Measurements from ENCODE around the gene MTMR6.

Gene MTMR6

GRCh38 chr13:25280396-25280795 lies 6.9 kb downstream of the MTMR6 start:
- DNase-seq (ENCODE audit: low spot score): no peak

- no peak for DNase-seq (ENCODE audit: low spot score)
These were observed 10.5 kb downstream of the MTMR6 start for GRCh38 chr13:25276748-25277147.

GRCh38 chr13:25268561-25268960 lies 18.7 kb downstream of the MTMR6 start:
- DNase-seq (ENCODE audit: low spot score): no peak

GRCh38 chr13:25267715-25268114 lies 19.6 kb downstream of the MTMR6 start:
- no peak for DNase-seq (ENCODE audit: low spot score)

- no peak for DNase-seq (ENCODE audit: low spot score)
These were observed 20.6 kb downstream of the MTMR6 start for GRCh38 chr13:25266706-25267105.

- no peak for DNase-seq (ENCODE audit: low spot score)
These were observed 25.0 kb downstream of the MTMR6 start for GRCh38 chr13:25262261-25262660.

GRCh38 chr13:25253702-25254101 lies 33.6 kb downstream of the MTMR6 start:
- DNase-seq (ENCODE audit: low spot score): no peak

GRCh38 chr13:25252752-25253151 lies 34.5 kb downstream of the MTMR6 start:
- DNase-seq (ENCODE audit: low spot score): no peak

GRCh38 chr13:25252225-25252624 lies 35.1 kb downstream of the MTMR6 start:
- no peak for DNase-seq (ENCODE audit: low spot score)

GRCh38 chr13:25249001-25249543 lies 38.2 kb downstream of the MTMR6 start:
- DNase-seq (ENCODE audit: low spot score): peak; percentile 84

GRCh38 chr13:25248071-25248470 lies 39.2 kb downstream of the MTMR6 start:
- no peak for DNase-seq (ENCODE audit: low spot score)

- DNase-seq (ENCODE audit: low spot score): no peak
These were observed 39.9 kb downstream of the MTMR6 start for GRCh38 chr13:25247360-25247759.

- DNase-seq (ENCODE audit: low spot score): no peak
These were observed 43.2 kb downstream of the MTMR6 start for GRCh38 chr13:25244123-25244522.

- DNase-seq (ENCODE audit: low spot score): no peak
These were observed 44.3 kb downstream of the MTMR6 start for GRCh38 chr13:25242956-25243355.

GRCh38 chr13:25241007-25241406 lies 46.3 kb downstream of the MTMR6 start:
- DNase-seq (ENCODE audit: low spot score): no peak

GRCh38 chr13:25237083-25237482 lies 50.2 kb downstream of the MTMR6 start:
- no peak for DNase-seq (ENCODE audit: low spot score)

- no peak for DNase-seq (ENCODE audit: low spot score)
These were observed 53.4 kb downstream of the MTMR6 start for GRCh38 chr13:25233861-25234260.

- peak; percentile 69 for DNase-seq (ENCODE audit: low spot score)
These were observed 54.3 kb downstream of the MTMR6 start for GRCh38 chr13:25232937-25233515.

- DNase-seq (ENCODE audit: low spot score): no peak
These were observed 55.8 kb downstream of the MTMR6 start for GRCh38 chr13:25231517-25231916.

- no peak for DNase-seq (ENCODE audit: low spot score)
These were observed 59.6 kb downstream of the MTMR6 start for GRCh38 chr13:25227690-25228089.

- no peak for DNase-seq (ENCODE audit: low spot score)
These were observed 61.3 kb downstream of the MTMR6 start for GRCh38 chr13:25225970-25226369.

GRCh38 chr13:25224151-25224550 lies 63.1 kb downstream of the MTMR6 start:
- no peak for DNase-seq (ENCODE audit: low spot score)

GRCh38 chr13:25222740-25223139 lies 64.5 kb downstream of the MTMR6 start:
- DNase-seq (ENCODE audit: low spot score): no peak

GRCh38 chr13:25218019-25218418 lies 69.3 kb downstream of the MTMR6 start:
- no peak for DNase-seq (ENCODE audit: low spot score)
